Stimulated activated naive CD8-positive, alpha-beta T cell treated with anti-CD3 and anti-CD28 coated beads, Interleukin-15, Interleukin-2, amounts not matched to agents 100 U/mL and 50 U/mL, for 24 hours (primary cell): ENCODE results near the gene STXBP6.
A peak's percentile ranks its signal among the peaks of the same experiment; 100 is the strongest.

Experiments
- ATAC-seq: fragments of 150-1000 bp; cut with Tn5 transposase; one replicate; pipeline ENCODE4 v1.10.0; 2021
- DNase-seq: peaks from one replicate; pipeline ENCODE4 v3.0.0; 2021

STXBP6 gene

DNA sequence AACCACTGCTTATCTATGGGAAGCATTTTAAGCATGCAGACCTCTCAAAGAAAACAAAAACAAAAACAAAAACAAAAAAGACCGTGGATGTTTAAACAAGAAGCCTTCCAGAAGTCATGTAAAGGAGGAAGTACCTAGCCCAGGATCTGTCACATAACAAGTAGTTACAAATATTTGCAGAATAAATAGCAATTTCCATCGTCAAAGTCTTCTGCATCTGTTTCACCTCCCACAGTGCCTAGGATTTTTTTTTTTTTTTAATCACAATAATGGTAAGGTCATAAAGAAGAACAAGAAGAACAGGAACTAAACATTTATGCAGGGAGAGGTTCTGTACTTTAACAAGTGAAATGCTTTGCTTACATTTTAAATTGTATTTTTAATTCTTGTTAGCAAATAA is 2.4 kb upstream of the STXBP6 start:
- ATAC-seq, result no peak
- no peak for DNase-seq

DNA sequence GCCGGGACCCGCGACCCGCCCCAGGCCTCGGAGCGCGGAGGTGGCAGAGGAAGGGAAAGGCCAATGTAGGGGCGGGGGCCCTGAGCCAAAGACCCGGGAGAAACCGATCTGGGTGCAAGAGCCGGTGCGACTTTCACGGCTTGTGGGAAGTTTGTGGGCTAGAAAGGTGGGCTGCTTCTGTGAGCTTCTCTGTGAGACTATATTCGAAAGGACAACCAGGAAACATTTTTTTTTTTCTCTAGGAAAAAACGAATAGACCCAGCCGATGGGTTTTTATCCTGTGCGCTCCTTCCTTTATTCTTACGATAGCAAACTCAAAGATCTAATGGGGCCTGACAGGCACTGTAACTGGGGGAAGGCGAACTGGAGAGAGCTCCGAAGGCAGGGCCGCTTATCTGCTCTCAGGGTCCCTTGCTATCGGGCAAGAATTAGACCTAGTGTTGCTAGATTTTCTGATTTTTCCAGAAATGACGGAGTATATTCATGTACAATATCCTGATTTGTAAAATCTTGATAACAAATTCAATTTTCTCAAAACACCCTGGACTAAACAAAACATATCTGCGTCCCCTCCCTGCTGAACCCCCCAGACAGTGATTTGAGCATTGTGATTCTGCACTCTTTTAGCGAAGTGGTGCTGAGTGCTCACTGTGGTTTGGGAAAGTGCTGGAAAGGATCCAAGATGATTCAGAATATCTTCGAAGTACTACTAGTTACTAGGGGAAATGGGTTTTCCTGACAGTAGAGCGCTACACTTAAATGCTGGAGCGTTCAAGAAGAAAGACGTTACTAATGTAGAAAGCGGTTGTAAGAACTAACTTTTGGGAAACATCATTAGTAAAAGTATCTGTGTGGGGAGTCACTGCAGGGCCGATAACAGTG is 563 bp upstream of the STXBP6 start:
- DNase-seq (no peak), ATAC-seq (no peak)

- ATAC-seq, result peak; percentile 3
- DNase-seq, result no peak
Observed at GRCh38 chr14:25049093-25049567, 817 bp downstream of the STXBP6 start.

DNA sequence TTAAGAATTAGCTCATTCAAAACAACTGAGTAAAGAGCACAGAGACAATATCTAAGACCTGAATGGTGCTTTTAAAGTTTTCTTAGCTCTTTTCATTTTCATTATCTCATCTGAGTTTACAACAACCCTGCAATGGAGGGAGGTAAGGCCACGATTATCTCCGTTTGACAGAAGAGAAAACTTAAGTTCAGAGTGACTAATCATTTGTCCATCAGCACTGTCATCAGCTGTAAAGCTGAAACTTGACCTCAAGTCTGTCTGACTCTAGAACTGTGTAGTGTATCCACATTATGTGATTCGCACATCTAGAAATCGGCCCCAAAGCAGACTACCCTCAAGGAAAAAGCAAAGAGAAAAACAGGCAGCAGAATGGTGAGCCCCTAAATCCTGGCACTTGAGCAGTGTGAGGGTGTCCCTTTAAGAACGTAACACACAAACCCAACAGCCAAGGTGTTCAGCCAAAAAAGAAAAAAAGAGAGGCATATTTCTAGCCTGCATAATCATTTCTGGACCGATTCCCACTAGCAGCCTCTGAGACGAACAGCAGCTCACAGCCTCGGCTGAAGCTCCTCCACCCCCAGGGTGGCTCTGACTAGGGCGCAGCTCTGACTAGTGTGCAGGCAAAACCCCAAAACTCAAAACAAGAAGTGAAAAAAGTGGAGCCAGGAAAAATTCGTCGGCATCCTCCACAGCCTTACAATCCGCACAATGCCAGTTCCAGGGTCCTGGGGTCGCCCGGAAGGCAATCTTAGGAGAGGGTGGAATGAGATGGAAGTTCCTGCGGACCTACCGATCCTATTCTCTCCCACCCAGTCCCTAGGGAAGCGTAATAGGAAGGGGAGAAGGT is 1.6 kb downstream of the STXBP6 start:
- no peak for DNase-seq
- no peak for ATAC-seq

DNA sequence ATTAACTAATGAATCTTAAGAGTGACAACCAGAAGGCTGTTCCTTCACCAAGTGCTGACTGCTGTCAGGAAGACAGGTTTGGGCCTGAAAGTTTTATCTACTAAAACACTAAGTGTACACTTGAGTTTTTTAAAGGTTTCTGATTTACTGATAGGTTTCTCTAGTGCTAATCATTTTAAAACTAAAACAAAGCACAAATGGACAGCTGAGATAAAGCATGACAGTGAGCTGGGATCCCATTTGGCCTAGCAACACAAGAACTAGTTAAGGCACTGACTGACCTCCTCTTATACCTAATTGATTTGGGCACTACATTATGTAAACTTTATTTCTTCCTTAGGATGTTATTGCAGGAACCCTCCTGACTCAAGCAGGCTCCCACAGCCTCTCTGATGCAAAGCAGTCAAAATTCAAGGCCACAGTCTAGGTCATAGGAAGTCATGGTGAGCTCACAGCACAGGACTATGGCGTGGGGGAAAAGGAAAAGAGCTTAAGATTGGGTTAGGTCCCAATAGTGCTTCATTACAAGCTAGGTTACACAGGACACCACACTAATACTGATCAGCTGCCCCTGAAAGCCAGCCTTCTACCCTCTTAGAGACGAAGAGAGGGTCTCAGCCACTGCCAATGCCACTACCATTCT is 3.5 kb downstream of the STXBP6 start:
- DNase-seq (no peak), ATAC-seq (no peak)

DNA sequence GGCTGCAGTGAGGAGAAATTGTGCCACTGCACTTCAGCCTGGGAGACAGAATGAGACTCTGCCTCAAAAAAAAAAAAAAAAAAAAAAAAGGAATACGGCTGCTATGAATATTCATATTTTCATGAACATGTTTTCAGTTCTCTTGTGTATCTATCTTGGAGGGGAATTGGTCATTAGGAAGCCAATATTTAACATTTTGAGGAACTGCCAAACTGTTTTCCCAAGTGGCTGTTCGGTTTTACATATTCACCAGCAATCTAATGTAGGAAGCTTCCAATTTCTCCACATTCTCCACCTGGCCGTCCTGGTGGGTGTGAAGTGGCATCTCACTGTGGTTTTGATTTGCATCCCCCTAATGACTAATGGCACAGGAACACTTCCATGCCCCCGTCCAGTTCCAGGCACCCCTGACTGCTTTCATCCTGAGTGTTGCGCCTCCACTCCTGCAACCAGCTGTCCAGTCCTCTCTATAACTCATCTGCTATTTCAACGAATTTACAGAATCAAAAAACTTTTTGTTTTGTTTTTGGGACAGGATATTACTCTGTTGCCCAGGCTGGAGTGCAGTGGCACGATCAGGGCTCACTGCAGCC is 5.7 kb downstream of the STXBP6 start:
- no peak for ATAC-seq
- DNase-seq, result no peak

DNA sequence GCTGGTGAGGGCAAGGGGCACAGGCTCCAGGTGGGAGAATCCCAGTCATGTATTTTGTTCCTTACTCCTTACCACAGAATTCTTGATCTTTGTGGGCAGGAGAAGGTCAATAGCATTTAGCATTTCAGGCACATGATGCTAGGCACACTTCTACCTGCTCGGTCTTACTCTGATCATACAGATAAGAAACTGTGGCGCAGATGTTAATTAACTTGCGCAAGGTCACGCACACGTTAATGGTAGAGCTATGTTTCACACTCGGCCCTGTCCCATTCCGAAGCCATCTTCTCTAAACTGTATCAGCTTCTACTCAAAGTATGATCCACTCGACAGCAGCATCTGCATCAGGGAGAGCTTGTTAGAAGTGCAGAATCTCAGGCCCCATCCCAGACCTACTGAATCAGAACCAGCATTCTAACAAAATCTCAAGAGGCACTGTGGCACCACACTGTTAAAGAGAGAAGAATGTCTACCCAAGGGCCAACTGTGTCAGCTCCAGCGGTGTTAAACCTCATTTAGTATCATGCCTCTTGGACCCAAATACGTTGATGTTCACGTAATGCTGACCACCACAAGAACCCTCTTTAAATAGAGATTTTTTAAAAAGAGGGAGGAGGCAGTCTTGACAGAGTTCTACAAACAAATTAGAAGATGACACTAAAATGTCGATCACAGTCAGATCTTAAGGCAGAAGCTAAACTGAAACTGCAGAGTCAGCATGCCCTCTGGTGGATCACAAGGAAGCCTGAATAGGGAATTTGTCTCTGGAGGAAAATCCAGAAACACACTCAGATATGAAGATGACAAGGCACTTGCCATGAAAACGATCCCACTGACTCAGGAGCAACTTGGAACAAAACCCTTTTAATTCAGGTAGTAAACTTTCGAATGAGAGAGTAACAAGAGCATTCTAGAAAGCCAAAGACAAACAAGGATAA is 7.3 kb downstream of the STXBP6 start:
- DNase-seq, result no peak
- no peak for ATAC-seq

DNA sequence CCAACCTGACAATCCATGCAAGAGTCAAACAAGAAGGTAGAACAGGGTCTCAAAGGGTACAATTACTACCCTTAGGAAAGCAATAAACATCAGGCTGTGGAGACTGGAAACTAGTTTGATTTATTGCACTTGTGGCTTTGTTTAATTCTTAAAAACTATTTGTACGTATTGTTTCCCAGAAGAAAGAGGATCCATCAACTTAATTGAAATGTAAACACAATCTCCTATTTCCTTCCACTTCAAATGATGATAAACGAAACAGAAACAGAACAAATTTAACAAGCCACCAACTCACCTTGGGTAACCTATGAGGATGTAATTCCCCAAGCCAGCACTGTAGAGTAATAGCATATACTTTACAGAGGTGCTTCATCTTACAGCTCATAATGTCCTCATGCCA is 8.0 kb downstream of the STXBP6 start:
- ATAC-seq (no peak), DNase-seq (no peak)

DNA sequence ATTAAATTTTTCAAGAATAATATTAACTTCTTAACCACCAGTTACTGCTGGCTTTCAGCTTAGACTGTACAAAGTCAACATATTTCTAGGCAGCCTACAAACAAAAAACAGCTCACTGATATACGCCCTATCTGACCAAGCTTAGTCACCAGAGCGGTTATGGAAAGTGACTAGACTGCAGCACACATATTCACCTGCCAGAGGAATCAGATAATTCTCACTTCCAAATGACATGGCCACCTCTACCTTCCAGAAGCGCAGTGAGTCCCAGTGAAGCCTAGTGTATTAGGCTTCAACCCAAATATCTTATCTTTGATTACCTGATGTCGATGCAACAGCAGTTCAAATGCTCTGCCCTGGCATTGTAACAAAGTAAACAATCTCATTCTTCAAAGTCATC is 8.5 kb downstream of the STXBP6 start:
- DNase-seq (no peak), ATAC-seq (no peak)

- ATAC-seq, result no peak
- no peak for DNase-seq
Observed at GRCh38 chr14:25039933-25040332, 10.0 kb downstream of the STXBP6 start.

DNA sequence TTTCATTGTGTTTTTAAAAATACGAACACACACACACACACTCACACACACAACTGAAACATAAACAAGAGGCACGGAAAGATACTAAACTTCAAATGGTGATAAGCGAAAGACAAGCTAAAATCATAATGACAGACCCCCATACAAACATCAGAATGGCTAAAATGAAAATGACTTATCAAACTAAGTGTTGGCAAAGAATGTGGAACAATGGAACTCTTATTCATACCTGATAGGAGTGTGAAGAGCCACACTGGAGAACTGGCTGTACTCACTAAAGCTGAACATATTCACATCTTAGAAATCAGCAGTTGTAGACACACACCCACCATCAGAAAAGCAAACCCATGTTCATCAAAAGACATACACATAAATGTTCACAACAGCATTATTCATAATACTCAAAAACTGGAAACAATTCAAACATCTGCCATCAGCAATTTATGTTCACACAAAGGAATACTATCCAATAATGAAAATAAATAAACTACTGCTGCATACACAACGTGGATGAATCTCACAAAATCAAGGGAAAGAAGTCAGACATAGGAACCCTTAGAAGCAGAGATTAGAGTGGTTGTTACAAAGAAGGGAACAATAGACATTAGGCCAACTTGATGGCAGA is 11.8 kb downstream of the STXBP6 start:
- no peak for ATAC-seq
- no peak for DNase-seq

GRCh38 chr14:25037032-25037431 is 12.9 kb downstream of the STXBP6 start:
- no peak for DNase-seq
- ATAC-seq, result no peak

GRCh38 chr14:25034803-25035681 is 14.9 kb downstream of the STXBP6 start:
- ATAC-seq, result no peak
- DNase-seq, result no peak

GRCh38 chr14:25033358-25033757 is 16.6 kb downstream of the STXBP6 start:
- ATAC-seq, result no peak
- no peak for DNase-seq

DNA sequence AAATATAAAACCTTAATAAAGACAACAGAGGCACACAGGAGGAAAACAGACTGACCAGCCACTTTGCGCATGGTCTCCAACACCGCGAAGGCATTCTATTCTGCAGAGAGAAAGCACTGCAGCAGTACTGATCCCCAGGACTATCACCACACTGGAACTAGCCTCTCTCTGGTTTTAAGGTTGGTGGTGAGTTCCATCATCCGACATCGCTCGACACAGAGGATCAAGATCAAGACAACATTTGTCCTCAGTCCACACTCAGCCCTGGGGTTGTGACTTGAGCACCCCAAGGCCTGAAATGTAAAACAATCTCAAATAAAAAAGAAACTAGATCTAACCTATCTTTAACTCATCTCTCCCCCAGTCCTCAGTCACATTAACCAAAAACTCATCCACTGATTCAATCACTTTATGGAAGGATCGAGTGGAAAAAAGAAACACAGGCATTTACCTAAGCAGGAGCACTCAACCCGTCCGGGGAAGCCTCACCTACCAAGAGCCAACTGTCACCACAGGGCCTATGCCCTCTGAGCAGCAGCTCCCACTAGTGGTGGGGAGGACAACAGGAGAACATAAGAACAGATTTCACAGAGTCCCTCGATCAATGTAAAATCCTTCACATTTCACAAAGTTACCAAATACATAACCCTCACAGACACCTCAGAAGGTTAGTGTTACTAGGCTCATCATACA is 17.7 kb downstream of the STXBP6 start:
- DNase-seq (no peak), ATAC-seq (no peak)

DNA sequence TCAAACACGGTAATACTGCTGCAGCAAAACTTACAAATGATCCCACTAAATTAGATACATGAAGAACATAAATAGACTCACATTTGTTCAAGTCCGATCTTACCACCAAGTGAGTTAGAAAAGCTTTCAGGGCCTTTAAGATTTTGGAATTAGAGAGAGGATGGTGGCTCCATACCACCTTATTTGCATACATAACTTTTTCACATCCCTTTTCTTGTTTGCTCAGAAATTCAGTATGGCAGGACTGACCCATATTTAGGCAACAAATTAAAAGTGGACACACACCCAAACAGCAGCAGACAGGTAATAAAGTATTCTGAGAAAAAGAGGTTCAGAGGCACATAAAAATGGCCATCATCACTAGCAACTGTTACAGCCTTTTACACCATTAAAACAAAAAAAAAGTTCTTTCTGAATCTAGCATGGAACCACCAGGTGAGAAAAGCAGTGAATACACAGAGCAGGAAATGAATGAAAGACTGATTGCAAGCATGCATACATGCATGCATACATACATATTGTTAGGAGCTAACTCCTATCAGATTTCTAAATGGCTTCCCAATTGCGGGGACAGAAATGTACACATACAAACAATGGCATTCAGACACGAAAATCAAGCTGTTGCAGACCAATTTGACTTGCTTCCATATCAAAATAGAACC is 23.3 kb downstream of the STXBP6 start:
- ATAC-seq (no peak), DNase-seq (no peak)

DNA sequence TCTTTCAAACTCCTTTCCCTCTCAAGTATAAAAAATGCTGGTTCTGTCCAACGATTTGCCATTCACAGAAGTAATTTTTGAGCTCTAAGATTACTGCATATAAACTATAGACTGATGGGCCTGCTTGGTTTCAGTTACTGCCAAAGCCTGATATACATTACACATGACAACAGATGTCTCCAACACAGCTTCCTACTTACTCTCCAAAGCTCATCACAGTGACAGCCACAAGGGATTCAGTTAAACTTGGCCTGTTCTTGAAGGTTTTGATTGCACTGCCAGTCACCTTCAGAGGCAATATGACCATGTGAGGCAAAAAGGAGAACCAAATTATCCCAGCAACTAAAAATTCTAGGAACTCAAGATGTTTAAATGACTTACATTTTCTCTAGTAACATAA is 30.1 kb downstream of the STXBP6 start:
- no peak for ATAC-seq

GRCh38 chr14:25017562-25017961 is 32.4 kb downstream of the STXBP6 start:
- DNase-seq (no peak), ATAC-seq (no peak)

More for the DNA sequence above, 30.1 kb downstream of the STXBP6 start:
- DNase-seq, result no peak
